A549 (cell line): ENCODE data around the gene CEACAM7. TPM values are rescaled to one million over a fixed set of nuclear protein-coding genes. Genes with fewer than 3 reads are reported as not detected.

Experiments used
- ATAC-seq, 2 experiments: fragments of 200-7000 bp in 1 of 2; fragments of >200 bp in 1 of 2; cut with Nextera tagmentation in 1 of 2; cut with Tn5 transposase in 1 of 2; 3 replicates each; pipeline versions ENCODE4 v1.8.0 to v1.9.1; 2018 to 2020; ENCODE audit warnings: mild to moderate bottlenecking in 1 of 2, moderate library complexity in 1 of 2
- CTCF ChIA-PET: fragments of 300-600 bp; sonication (Branson Sonifier 250); formaldehyde crosslinking; extraction: SDS; loops from one replicate; lab custom pipeline; 2021; ENCODE audit warnings: antibody characterized with exemption, inconsistent platforms; lab: Yijun Ruan, JAX
- POLR2A ChIA-PET: fragments of 350-600 bp; formaldehyde crosslinking; extraction: SDS; loops from one replicate; lab custom pipeline; 2021; ENCODE audit warnings: antibody characterized with exemption, inconsistent platforms; lab: Yijun Ruan, JAX
- DNase-seq, 2 experiments: peaks; one replicate each; pipeline versions ENCODE4 v3.0.0 to v3.0.0-alpha.2; 2011 to 2016; ENCODE audit warnings: low read depth in 1 of 2, low spot score in 1 of 2
- FAIRE-seq: peaks from 2 replicates; lab custom pipeline; 2011; peaks lifted over from hg19 to GRCh38; lab: Jason Lieb, UNC
- H3K27ac ChIP-seq, 2 experiments: fragments of >200 bp; sonication (Bioruptor Twin); formaldehyde crosslinking; 3 replicates each; pipeline ENCODE4 v1.5.1; 2016 to 2017
- H3K4me1 ChIP-seq: fragments of >200 bp; sonication (Bioruptor Twin); formaldehyde crosslinking; 3 replicates; pipeline ENCODE4 v1.6.1; 2016
- H3K4me2 ChIP-seq: fragments of >200 bp; sonication (Bioruptor Twin); formaldehyde crosslinking; 3 replicates; pipeline ENCODE4 v1.6.1; 2016
- H3K4me3 ChIP-seq: fragments of >200 bp; sonication (Bioruptor Twin); formaldehyde crosslinking; 3 replicates; pipeline ENCODE4 v1.5.1; 2016
- H3K9me3 ChIP-seq: fragments of >200 bp; sonication (Bioruptor Twin); formaldehyde crosslinking; 3 replicates; pipeline ENCODE4 v1.6.1; 2016
- CBX2 ChIP-seq: fragments of 200-600 bp; sonication (generic); IDR thresholded peaks from 2 replicates; pipeline ENCODE4 v1.6.1; 2016; ENCODE audit warnings: low read depth, mild to moderate bottlenecking, borderline replicate concordance
- CBX8 ChIP-seq: fragments of 200-600 bp; sonication (generic); IDR thresholded peaks from 2 replicates; pipeline ENCODE4 v1.6.1; 2016
- CHD2 ChIP-seq: fragments of 150-350 bp; IDR thresholded peaks from 2 replicates; pipeline ENCODE4 v1.6.1; 2014; ENCODE audit warnings: low read length; ENCODE audit not compliant: partially characterized antibody
- CHD4 ChIP-seq: fragments of 200-600 bp; sonication (generic); IDR thresholded peaks from 2 replicates; pipeline ENCODE4 v1.6.1; 2016; ENCODE audit warnings: antibody characterized with exemption, mild to moderate bottlenecking, borderline replicate concordance
- EHF ChIP-seq: fragments of 250-450 bp; sonication (Bioruptor Pico); IDR thresholded peaks from 2 replicates; pipeline ENCODE4 v1.5.0; 2020; ENCODE audit warnings: mild to moderate bottlenecking
- EP300 ChIP-seq, 2 experiments: fragments of >200 bp; sonication (Bioruptor Twin); formaldehyde crosslinking; IDR thresholded peaks; 2 replicates in 1 of 2; 3 replicates in 1 of 2; pipeline ENCODE4 v1.6.1; 2016 to 2017
- FOSL2 ChIP-seq, 2 experiments: fragments of 450-650 bp in 1 of 2; fragments of >200 bp in 1 of 2; sonication (Bioruptor Twin) in 1 of 2; formaldehyde crosslinking; IDR thresholded peaks; 2 replicates each; pipeline versions ENCODE4 v1.5.0 to v1.6.1; 2016 to 2020; ENCODE audit warnings: mild to moderate bottlenecking in 1 of 2, moderate library complexity in 1 of 2
- FOXS1 ChIP-seq: fragments of 250-450 bp; sonication (Bioruptor Pico); IDR thresholded peaks from 2 replicates; pipeline ENCODE4 v1.5.0; 2020; ENCODE audit warnings: mild to moderate bottlenecking, moderate library complexity
- HDAC2 ChIP-seq: fragments of 200-600 bp; sonication (generic); IDR thresholded peaks from 2 replicates; pipeline ENCODE4 v1.6.1; 2016
- HEYL ChIP-seq: fragments of 250-450 bp; sonication (Bioruptor Pico); IDR thresholded peaks from 2 replicates; pipeline ENCODE4 v1.8.0; 2021; ENCODE audit warnings: mild to moderate bottlenecking, moderate library complexity
- JUN ChIP-seq, 2 experiments: fragments of >200 bp; sonication (Bioruptor Twin); formaldehyde crosslinking; IDR thresholded peaks; 2 replicates in 1 of 2; 3 replicates in 1 of 2; pipeline ENCODE4 v1.6.1; 2016 to 2017
- JUNB ChIP-seq: fragments of >200 bp; sonication (Bioruptor Twin); formaldehyde crosslinking; IDR thresholded peaks from 2 replicates; pipeline ENCODE4 v1.6.1; 2016
- MAFK ChIP-seq: fragments of 450-650 bp; IDR thresholded peaks from 2 replicates; pipeline ENCODE4 v1.6.1; 2014; ENCODE audit not compliant: partially characterized antibody
- NFE2L2 ChIP-seq: fragments of 150-350 bp; conservative IDR thresholded peaks from 2 replicates; pipeline ENCODE4 v1.6.1; 2014; ENCODE audit warnings: low read length
- NPAS2 ChIP-seq: fragments of 250-450 bp; sonication (Bioruptor Pico); IDR thresholded peaks from 2 replicates; pipeline ENCODE4 v1.8.0; 2022; ENCODE audit warnings: mild to moderate bottlenecking, moderate library complexity, borderline replicate concordance
- POLR2AphosphoS2 ChIP-seq: conservative IDR thresholded peaks from 2 replicates; pipeline ENCODE4 v1.6.1; 2012; ENCODE audit warnings: low read length, improper control_type of control experiment, inconsistent platforms
- RAD21 ChIP-seq, 2 experiments: fragments of >200 bp in 1 of 2; sonication (Bioruptor Twin) in 1 of 2; formaldehyde crosslinking in 1 of 2; IDR thresholded peaks in 1 of 2; conservative IDR thresholded peaks in 1 of 2; 2 replicates in 1 of 2; 3 replicates in 1 of 2; pipeline ENCODE4 v1.6.1; 2012 to 2018; ENCODE audit warnings: inconsistent platforms in 1 of 2
- RFX5 ChIP-seq: fragments of 450-650 bp; IDR thresholded peaks from 2 replicates; pipeline ENCODE4 v1.7.1; 2014; ENCODE audit warnings: antibody characterized with exemption, mild to moderate bottlenecking, moderate library complexity
- RNF2 ChIP-seq: fragments of 200-600 bp; sonication (generic); IDR thresholded peaks from 2 replicates; pipeline ENCODE4 v1.6.1; 2016; ENCODE audit warnings: low read depth, mild to moderate bottlenecking, antibody characterized with exemption, moderate library complexity, borderline replicate concordance
- TFCP2L1 ChIP-seq: fragments of 250-450 bp; sonication (Bioruptor Pico); IDR thresholded peaks from 2 replicates; pipeline ENCODE4 v1.5.0; 2021; ENCODE audit warnings: mild to moderate bottlenecking
- ZFP36 ChIP-seq: fragments of 450-650 bp; IDR thresholded peaks from 2 replicates; pipeline ENCODE4 v1.6.1; 2014; ENCODE audit warnings: borderline replicate concordance; ENCODE audit not compliant: partially characterized antibody
- WGBS: methylation state at CpG from one replicate; pipeline ENCODE4 v1.1.6; 2017; ENCODE audit errors: missing lambda C conversion rate; 5-methylcytosine and 5-hydroxymethylcytosine counted together
- polyA plus RNA-seq, 4 experiments: library from polyadenylated mRNA; depleted of rRNA in 3 of 4; stranded (reverse); fragments of >200 nt; fragmentation: RNase III in 1 of 4; extraction: RNeasy Plus Mini Kit Qiagen cat#74134 plus additional on column Dnase treatment in 1 of 4; gene quantifications; 2 replicates in 3 of 4; 3 replicates in 1 of 4; pipeline ENCODE4 v1.2.3, GENCODE V29; 2011 to 2017
- TF ChIP-seq, protein P1 (sequence below): fragments of >200 bp; sonication (Bioruptor Twin); formaldehyde crosslinking; IDR thresholded peaks from 3 replicates; pipeline ENCODE4 v1.5.1; 2016
- TF ChIP-seq, protein P2 (sequence below): fragments of 250-450 bp; sonication (Bioruptor Pico); IDR thresholded peaks from 2 replicates; pipeline ENCODE4 v1.5.0; 2020; ENCODE audit warnings: low read depth, mild to moderate bottlenecking, moderate library complexity
- TF ChIP-seq, protein P3 (sequence below): fragments of 200-600 bp; sonication (generic); IDR thresholded peaks from 2 replicates; pipeline ENCODE4 v1.6.1; 2016; ENCODE audit warnings: antibody characterized with exemption, mild to moderate bottlenecking, moderate library complexity

CEACAM7 gene
- polyA plus RNA-seq, 2 of the 4 experiments (the other 2 are of a cell fraction): 0.05 TPM; not detected in 1

DNA sequence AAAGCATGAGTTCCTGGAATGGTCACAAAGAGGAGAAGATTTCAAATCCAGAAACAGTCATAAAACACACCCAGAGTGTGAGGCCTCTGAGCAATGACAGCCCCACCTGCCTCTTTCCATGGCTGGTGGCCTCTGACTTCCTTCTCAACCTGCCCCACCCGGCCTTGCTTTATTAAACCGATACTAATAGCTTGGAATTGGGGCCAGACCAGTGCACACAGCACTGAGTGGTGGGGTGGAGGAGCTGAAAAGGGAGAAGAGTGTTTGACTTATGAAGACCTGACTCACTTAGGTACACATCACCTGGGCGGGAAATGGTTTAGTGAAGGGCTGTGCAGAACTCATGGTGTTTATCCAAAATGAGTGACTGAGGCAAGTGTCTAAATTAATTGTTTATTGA, 46.5 kb upstream of the CEACAM7 start:
- POLR2A ChIA-PET: no interaction called here

DNA sequence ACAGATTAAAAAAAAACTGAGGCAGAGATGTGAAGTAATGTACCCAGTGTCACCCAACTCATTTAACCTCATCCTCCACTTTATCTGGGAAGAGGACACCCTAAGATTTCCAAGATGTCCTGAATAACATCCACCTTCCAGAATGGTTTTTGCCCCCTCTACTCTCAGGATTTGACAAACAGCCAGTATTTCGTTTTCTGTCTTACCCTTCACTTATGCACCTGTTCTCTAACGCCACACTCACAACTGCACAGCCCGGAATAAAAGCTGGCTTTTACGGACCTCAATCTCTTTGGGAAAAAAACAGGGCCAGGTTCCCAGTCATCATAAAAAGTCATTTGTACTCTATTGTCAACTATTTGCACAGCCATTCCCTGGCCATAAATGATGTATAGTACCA, 46.1 kb upstream of the CEACAM7 start:
- WGBS: 34% methylated on average over 4 of the region's 4 CpGs
- H3K4me2 ChIP-seq: no peak overlapping the region
- no peaks in the 10 kb centered on the region for H3K4me1 ChIP-seq
- DNase-seq: no peak
- no peak for TF ChIP-seq JUNB
- peak; percentile 89 for TF ChIP-seq CBX8
- TF ChIP-seq RNF2: peak; percentile 89; the same call in 1 of the 2 replicates
- no peak for TF ChIP-seq RFX5
- TF ChIP-seq, protein P1, sequence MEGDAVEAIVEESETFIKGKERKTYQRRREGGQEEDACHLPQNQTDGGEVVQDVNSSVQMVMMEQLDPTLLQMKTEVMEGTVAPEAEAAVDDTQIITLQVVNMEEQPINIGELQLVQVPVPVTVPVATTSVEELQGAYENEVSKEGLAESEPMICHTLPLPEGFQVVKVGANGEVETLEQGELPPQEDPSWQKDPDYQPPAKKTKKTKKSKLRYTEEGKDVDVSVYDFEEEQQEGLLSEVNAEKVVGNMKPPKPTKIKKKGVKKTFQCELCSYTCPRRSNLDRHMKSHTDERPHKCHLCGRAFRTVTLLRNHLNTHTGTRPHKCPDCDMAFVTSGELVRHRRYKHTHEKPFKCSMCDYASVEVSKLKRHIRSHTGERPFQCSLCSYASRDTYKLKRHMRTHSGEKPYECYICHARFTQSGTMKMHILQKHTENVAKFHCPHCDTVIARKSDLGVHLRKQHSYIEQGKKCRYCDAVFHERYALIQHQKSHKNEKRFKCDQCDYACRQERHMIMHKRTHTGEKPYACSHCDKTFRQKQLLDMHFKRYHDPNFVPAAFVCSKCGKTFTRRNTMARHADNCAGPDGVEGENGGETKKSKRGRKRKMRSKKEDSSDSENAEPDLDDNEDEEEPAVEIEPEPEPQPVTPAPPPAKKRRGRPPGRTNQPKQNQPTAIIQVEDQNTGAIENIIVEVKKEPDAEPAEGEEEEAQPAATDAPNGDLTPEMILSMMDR: no peak
- TF ChIP-seq, protein P2, sequence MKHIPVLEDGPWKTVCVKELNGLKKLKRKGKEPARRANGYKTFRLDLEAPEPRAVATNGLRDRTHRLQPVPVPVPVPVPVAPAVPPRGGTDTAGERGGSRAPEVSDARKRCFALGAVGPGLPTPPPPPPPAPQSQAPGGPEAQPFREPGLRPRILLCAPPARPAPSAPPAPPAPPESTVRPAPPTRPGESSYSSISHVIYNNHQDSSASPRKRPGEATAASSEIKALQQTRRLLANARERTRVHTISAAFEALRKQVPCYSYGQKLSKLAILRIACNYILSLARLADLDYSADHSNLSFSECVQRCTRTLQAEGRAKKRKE (CRISPR knock-in tag): no peak
- no peak for TF ChIP-seq CHD4
- no peak for TF ChIP-seq CHD2
- peak; percentile 35 for TF ChIP-seq ZFP36
- TF ChIP-seq HDAC2: no peak
- no peak for TF ChIP-seq NFE2L2
- no peak for TF ChIP-seq CBX2
- no peak for TF ChIP-seq EP300 (IDR thresholded peaks at IDR 0.05)
- TF ChIP-seq JUN (IDR thresholded peaks at IDR 0.05): no peak
- ChIA-PET CTCF (interaction anchor here (1.1 to 9.9 kb wide), 9 partner anchors 10 to 93 kb away, joined by 3 to 102 read pairs (median 6); no protein-coding TSS in a partner anchor), POLR2A (no interaction called here)
- H3K4me3 ChIP-seq: no peak overlapping the region
- H3K27ac ChIP-seq: no peak overlapping the region
- H3K9me3 ChIP-seq: no peaks in the 10 kb centered on the region
- ATAC-seq: no peak
- FAIRE-seq: peak; percentile 98

More for the DNA sequence above, 46.5 kb upstream of the CEACAM7 start:
- Histone ChIP-seq H3K4me1 (no peaks in the 10 kb centered on the region), H3K4me2 (no peak overlapping the region), H3K4me3 (no peak overlapping the region), H3K9me3 (no peaks in the 10 kb centered on the region), H3K27ac (no peak overlapping the region)
- TF ChIP-seq RAD21 (conservative IDR thresholded peaks at IDR 0.05 in 1 of 2, IDR thresholded peaks at IDR 0.05 in 1 of 2) (no peak), FOXS1 (CRISPR knock-in tag) (no peak), NPAS2 (CRISPR knock-in tag) (no peak)
- CTCF ChIA-PET: interaction anchor here (0.6 to 9.9 kb wide), 11 partner anchors 11 to 156 kb away, joined by 3 to 102 read pairs (median 6); partner anchors contain the start of gene CEACAM6
- DNase-seq (no peak), FAIRE-seq (peak; percentile 78), ATAC-seq (peak in 1 of 2 experiments; percentile 26; a peak in 2 of 6 replicates)
- 13% methylated on average over 3 of the region's 3 CpGs for WGBS

DNA sequence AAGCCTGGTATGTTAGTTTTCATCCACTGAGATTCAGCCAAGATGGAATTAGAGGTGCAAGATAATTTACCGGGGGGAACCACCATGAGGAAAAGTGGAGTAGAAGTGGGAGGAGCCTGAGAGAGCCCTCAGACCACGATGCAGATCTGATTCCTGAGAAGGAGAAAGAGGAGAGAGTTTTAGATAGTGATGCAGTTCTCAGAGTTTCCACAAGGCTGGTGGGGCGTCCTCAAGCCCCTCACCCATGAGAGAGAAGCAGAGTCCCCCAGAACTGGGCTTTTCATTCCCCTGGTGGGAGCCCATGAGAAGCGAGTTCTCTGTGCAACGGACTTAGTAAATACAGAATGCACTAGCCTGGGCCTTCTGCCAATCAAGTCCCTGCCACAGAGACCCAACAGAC, 38.4 kb upstream of the CEACAM7 start:
- Histone ChIP-seq H3K9me3 (no peaks in the 10 kb centered on the region), H3K4me2 (no peak overlapping the region), H3K27ac (no peak overlapping the region), H3K4me1 (no peaks in the 10 kb centered on the region), H3K4me3 (no peak overlapping the region)
- FAIRE-seq (no peak), ATAC-seq (peak in 1 of 2 experiments; percentile 43; a peak in 2 of 6 replicates), DNase-seq (no peak)
- WGBS: 36% methylated on average over 5 of the region's 5 CpGs
- TF ChIP-seq MAFK: no peak
- TF ChIP-seq JUNB: no peak
- TF ChIP-seq POLR2AphosphoS2: no peak
- TF ChIP-seq EHF (CRISPR knock-in tag): no peak
- TF ChIP-seq FOSL2 (IDR thresholded peaks at IDR 0.05): no peak
- no peak for TF ChIP-seq FOSL2 (CRISPR knock-in tag; IDR thresholded peaks at IDR 0.05)
- TF ChIP-seq HEYL (CRISPR knock-in tag): no peak
- TF ChIP-seq, protein P3, sequence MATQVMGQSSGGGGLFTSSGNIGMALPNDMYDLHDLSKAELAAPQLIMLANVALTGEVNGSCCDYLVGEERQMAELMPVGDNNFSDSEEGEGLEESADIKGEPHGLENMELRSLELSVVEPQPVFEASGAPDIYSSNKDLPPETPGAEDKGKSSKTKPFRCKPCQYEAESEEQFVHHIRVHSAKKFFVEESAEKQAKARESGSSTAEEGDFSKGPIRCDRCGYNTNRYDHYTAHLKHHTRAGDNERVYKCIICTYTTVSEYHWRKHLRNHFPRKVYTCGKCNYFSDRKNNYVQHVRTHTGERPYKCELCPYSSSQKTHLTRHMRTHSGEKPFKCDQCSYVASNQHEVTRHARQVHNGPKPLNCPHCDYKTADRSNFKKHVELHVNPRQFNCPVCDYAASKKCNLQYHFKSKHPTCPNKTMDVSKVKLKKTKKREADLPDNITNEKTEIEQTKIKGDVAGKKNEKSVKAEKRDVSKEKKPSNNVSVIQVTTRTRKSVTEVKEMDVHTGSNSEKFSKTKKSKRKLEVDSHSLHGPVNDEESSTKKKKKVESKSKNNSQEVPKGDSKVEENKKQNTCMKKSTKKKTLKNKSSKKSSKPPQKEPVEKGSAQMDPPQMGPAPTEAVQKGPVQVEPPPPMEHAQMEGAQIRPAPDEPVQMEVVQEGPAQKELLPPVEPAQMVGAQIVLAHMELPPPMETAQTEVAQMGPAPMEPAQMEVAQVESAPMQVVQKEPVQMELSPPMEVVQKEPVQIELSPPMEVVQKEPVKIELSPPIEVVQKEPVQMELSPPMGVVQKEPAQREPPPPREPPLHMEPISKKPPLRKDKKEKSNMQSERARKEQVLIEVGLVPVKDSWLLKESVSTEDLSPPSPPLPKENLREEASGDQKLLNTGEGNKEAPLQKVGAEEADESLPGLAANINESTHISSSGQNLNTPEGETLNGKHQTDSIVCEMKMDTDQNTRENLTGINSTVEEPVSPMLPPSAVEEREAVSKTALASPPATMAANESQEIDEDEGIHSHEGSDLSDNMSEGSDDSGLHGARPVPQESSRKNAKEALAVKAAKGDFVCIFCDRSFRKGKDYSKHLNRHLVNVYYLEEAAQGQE: no peak
- no peak for TF ChIP-seq TFCP2L1 (CRISPR knock-in tag)
- ChIA-PET CTCF (interaction anchor here (0.8 to 4.6 kb wide), 10 partner anchors 11 to 88 kb away, joined by 3 to 54 read pairs (median 6); partner anchors contain the start of gene CEACAM5), POLR2A (no interaction called here)
